ENCODE data around the gene CD93.

The CD93 gene

GRCh38 chr20:23086056-23086566 lies at the start of gene CD93:
TSS of gene CD93 (minus strand) at chr20:23086324. CDS start at chr20:23086192, 132 bp downstream.
- DNase-seq (ENCODE audit: low spot score): no peak

- DNase-seq (ENCODE audit: low spot score): no peak
Measured at GRCh38 chr20:23133560-23133998, 47.5 kb upstream of the CD93 start.

GRCh38 chr20:23132930-23133559 lies 46.9 kb upstream of the CD93 start:
- DNase-seq (ENCODE audit: low spot score): no peak

GRCh38 chr20:23132293-23132929 lies 46.3 kb upstream of the CD93 start:
- DNase-seq (ENCODE audit: low spot score): no peak

GRCh38 chr20:23131766-23132165 lies 45.6 kb upstream of the CD93 start:
- DNase-seq (ENCODE audit: low spot score): no peak

- no peak for DNase-seq (ENCODE audit: low spot score)
Measured at GRCh38 chr20:23130622-23131140, 44.6 kb upstream of the CD93 start.

- DNase-seq (ENCODE audit: low spot score): no peak
Measured at GRCh38 chr20:23129891-23130621, 43.9 kb upstream of the CD93 start.

- peak; percentile 26 for DNase-seq (ENCODE audit: low spot score)
Measured at GRCh38 chr20:23129266-23129665, 43.1 kb upstream of the CD93 start.

GRCh38 chr20:23128461-23129125 lies 42.5 kb upstream of the CD93 start:
- DNase-seq (ENCODE audit: low spot score): no peak

- DNase-seq (ENCODE audit: low spot score): no peak
Measured at GRCh38 chr20:23127506-23128279, 41.6 kb upstream of the CD93 start.

- peak; percentile 26 for DNase-seq (ENCODE audit: low spot score)
Measured at GRCh38 chr20:23126281-23127061, 40.3 kb upstream of the CD93 start.

GRCh38 chr20:23125625-23126191 lies 39.6 kb upstream of the CD93 start:
- peak; percentile 64 for DNase-seq (ENCODE audit: low spot score)

- DNase-seq (ENCODE audit: low spot score): no peak
Measured at GRCh38 chr20:23125159-23125558, 39.0 kb upstream of the CD93 start.

- DNase-seq (ENCODE audit: low spot score): no peak
Measured at GRCh38 chr20:23123886-23124285, 37.8 kb upstream of the CD93 start.

- no peak for DNase-seq (ENCODE audit: low spot score)
Measured at GRCh38 chr20:23122796-23123655, 36.9 kb upstream of the CD93 start.

- DNase-seq (ENCODE audit: low spot score): no peak
Measured at GRCh38 chr20:23122321-23122720, 36.2 kb upstream of the CD93 start.

- DNase-seq (ENCODE audit: low spot score): no peak
Measured at GRCh38 chr20:23121751-23122320, 35.7 kb upstream of the CD93 start.

- DNase-seq (ENCODE audit: low spot score): no peak
Measured at GRCh38 chr20:23120936-23121750, 35.0 kb upstream of the CD93 start.

Data from globus pallidus (tissue), 1 donor.